Measurements from ENCODE around the gene CDK14.

GRCh38 chr7:91069146-91069545 is 473.0 kb downstream of the CDK14 start:
- TF ChIP-seq, protein P1, sequence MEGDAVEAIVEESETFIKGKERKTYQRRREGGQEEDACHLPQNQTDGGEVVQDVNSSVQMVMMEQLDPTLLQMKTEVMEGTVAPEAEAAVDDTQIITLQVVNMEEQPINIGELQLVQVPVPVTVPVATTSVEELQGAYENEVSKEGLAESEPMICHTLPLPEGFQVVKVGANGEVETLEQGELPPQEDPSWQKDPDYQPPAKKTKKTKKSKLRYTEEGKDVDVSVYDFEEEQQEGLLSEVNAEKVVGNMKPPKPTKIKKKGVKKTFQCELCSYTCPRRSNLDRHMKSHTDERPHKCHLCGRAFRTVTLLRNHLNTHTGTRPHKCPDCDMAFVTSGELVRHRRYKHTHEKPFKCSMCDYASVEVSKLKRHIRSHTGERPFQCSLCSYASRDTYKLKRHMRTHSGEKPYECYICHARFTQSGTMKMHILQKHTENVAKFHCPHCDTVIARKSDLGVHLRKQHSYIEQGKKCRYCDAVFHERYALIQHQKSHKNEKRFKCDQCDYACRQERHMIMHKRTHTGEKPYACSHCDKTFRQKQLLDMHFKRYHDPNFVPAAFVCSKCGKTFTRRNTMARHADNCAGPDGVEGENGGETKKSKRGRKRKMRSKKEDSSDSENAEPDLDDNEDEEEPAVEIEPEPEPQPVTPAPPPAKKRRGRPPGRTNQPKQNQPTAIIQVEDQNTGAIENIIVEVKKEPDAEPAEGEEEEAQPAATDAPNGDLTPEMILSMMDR (IDR thresholded peaks at IDR 0.05), result no peak
- TF ChIP-seq NR2C2 (CRISPR knock-in tag; IDR thresholded peaks at IDR 0.05), result no peak
- TF ChIP-seq, protein P2, sequence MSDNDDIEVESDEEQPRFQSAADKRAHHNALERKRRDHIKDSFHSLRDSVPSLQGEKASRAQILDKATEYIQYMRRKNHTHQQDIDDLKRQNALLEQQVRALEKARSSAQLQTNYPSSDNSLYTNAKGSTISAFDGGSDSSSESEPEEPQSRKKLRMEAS (CRISPR knock-in tag; IDR thresholded peaks at IDR 0.05), result no peak
- no peak for TF ChIP-seq E2F4 (CRISPR knock-in tag; IDR thresholded peaks at IDR 0.05; ENCODE audit: borderline replicate concordance, low read depth)
- TF ChIP-seq SMAD3 (CRISPR knock-in tag; IDR thresholded peaks at IDR 0.05; ENCODE audit: borderline replicate concordance), result no peak
